Esophagus squamous epithelium (tissue), 4 donors: Measurements from ENCODE around the gene PLCB4.

Experiments
- CTCF ChIP-seq, 6 experiments: fragments of 450-650 bp in 4 of 6; fragments of 200-600 bp in 2 of 6; sonication (generic) in 2 of 6; IDR thresholded peaks; one replicate each; pipeline ENCODE4 v1.5.1; 2016 to 2019; ENCODE audit warnings: antibody characterized with exemption in 6 of 6, mild to moderate bottlenecking in 4 of 6, moderate library complexity in 4 of 6
- POLR2A ChIP-seq, 4 donors: fragments of 450-650 bp; IDR thresholded peaks; one replicate each; pipeline ENCODE4 v1.6.1; 2017; ENCODE audit warnings: antibody characterized with exemption in 4 of 4, mild to moderate bottlenecking in 4 of 4, moderate library complexity in 3 of 4

- TF ChIP-seq CTCF (IDR thresholded peaks at IDR 0.05), result no peak
- no peak for TF ChIP-seq POLR2A (IDR thresholded peaks at IDR 0.05)
Measured at GRCh38 chr20:9300534-9300933, 231.6 kb downstream of the PLCB4 start.
